Calu3 (cell line): ENCODE measurements around the gene SLC6A20. TPM values are rescaled to one million over a fixed set of nuclear protein-coding genes. Genes with fewer than 3 reads are reported as not detected.

Source experiments
- BruUV-seq: library from RNA; stranded (reverse); fragments of 400-500 nt; replicated peaks from 2 replicates; lab custom pipeline; 2021; lab: Mats Ljungman, UMichigan
- CTCF ChIA-PET: fragments of 300-600 bp; sonication (Branson Sonifier 250); formaldehyde crosslinking; loops from one replicate; lab custom pipeline; 2022; ENCODE audit warnings: antibody characterized with exemption; lab: Charles Lee
- DNase-seq: peaks from one replicate; pipeline ENCODE4 v3.0.0; 2022
- H3K27ac Mint-ChIP-seq: one replicate; pipeline ENCODE4 v1.8.0; 2022; ENCODE audit warnings: mixed read lengths; ENCODE audit not compliant: unreplicated experiment
- H3K27me3 Mint-ChIP-seq: one replicate; pipeline ENCODE4 v1.8.0; 2022; ENCODE audit warnings: mixed read lengths; ENCODE audit not compliant: unreplicated experiment
- H3K36me3 Mint-ChIP-seq: one replicate; pipeline ENCODE4 v1.8.0; 2022; ENCODE audit warnings: mild to moderate bottlenecking, moderate library complexity, mixed read lengths; ENCODE audit not compliant: insufficient read depth, unreplicated experiment
- H3K4me1 Mint-ChIP-seq: one replicate; pipeline ENCODE4 v1.8.0; 2022; ENCODE audit warnings: mild to moderate bottlenecking, low read depth, mixed read lengths; ENCODE audit not compliant: unreplicated experiment
- H3K4me3 Mint-ChIP-seq: one replicate; pipeline ENCODE4 v1.8.0; 2022; ENCODE audit warnings: mild to moderate bottlenecking, low read depth, moderate library complexity, mixed read lengths; ENCODE audit not compliant: unreplicated experiment
- H3K9me3 Mint-ChIP-seq: one replicate; pipeline ENCODE4 v1.8.0; 2022; ENCODE audit warnings: low read depth, mixed read lengths; ENCODE audit not compliant: unreplicated experiment
- CTCF ChIP-seq: fragments of 200-600 bp; IDR thresholded peaks from one replicate; pipeline ENCODE4 v1.8.0; 2022; ENCODE audit warnings: antibody characterized with exemption; ENCODE audit not compliant: unreplicated experiment
- intact Hi-C: fragments of 100-400 bp; cut with micrococcal nuclease; formaldehyde crosslinking; loops from one replicate; pipeline ENCODE4 v1.10.0; 2022; ENCODE audit not compliant: unreplicated experiment
- total RNA-seq: library from RNA; stranded (reverse); gene quantifications from 2 replicates; pipeline ENCODE4 v1.2.3, GENCODE V29; 2022

The SLC6A20 gene
- total RNA-seq, 1 experiment from 2014 or later = 2.1 TPM

- no peaks in the 10 kb centered on the region for H3K9me3 Mint-ChIP-seq
- H3K27ac Mint-ChIP-seq = no peak overlapping the region
- no TSS peak for BruUV-seq
- H3K4me1 Mint-ChIP-seq = peaks cover 31% of the 10 kb centered on the region
- peaks cover 14% of the 10 kb centered on the region for H3K36me3 Mint-ChIP-seq
- H3K27me3 Mint-ChIP-seq = peaks cover 41% of the 10 kb centered on the region
- DNase-seq = no peak
- intact Hi-C loops = no loop called here
- CTCF ChIA-PET = interaction anchor here (0.7 to 1.8 kb wide), 2 partner anchors 35 to 230 kb away, joined by 3 to 5 read pairs; no protein-coding TSS in a partner anchor
- TF ChIP-seq CTCF = no peak
- no peak overlapping the region for H3K4me3 Mint-ChIP-seq
These were observed 1.7 kb upstream of the SLC6A20 start for GRCh38 chr3:45798034-45798433.

- no peaks in the 10 kb centered on the region for H3K9me3 Mint-ChIP-seq
- DNase-seq = no peak
- TF ChIP-seq CTCF = no peak
- BruUV-seq = TSS peak; percentile 53
- peak overlapping the region; percentile 67 for H3K4me3 Mint-ChIP-seq
- peaks cover 31% of the 10 kb centered on the region for H3K4me1 Mint-ChIP-seq
- CTCF ChIA-PET = interaction anchor here (0.6 to 1.8 kb wide), 3 partner anchors 36 to 141 kb away, joined by 4 to 6 read pairs (median 5); no protein-coding TSS in a partner anchor
- no peak overlapping the region for H3K27ac Mint-ChIP-seq
- peaks cover 42% of the 10 kb centered on the region for H3K27me3 Mint-ChIP-seq
- intact Hi-C loops = no loop called here
- peaks cover 14% of the 10 kb centered on the region for H3K36me3 Mint-ChIP-seq
These were observed 734 bp upstream of the SLC6A20 start for GRCh38 chr3:45796902-45797637.

- Mint-ChIP-seq H3K4me1 (peaks cover 29% of the 10 kb centered on the region), H3K36me3 (peaks cover 14% of the 10 kb centered on the region), H3K4me3 (peak overlapping the region; percentile 67), H3K9me3 (no peaks in the 10 kb centered on the region), H3K27me3 (peaks cover 57% of the 10 kb centered on the region), H3K27ac (no peak overlapping the region)
- CTCF ChIA-PET = no interaction called here
- TF ChIP-seq CTCF = no peak
- DNase-seq = no peak
- intact Hi-C loops = no loop called here
- no TSS peak for BruUV-seq
These were observed 841 bp downstream of the SLC6A20 start for GRCh38 chr3:45795509-45795881.

- no TSS peak for BruUV-seq
- TF ChIP-seq CTCF = no peak
- no peak for DNase-seq
- H3K27ac Mint-ChIP-seq = no peak overlapping the region
- H3K9me3 Mint-ChIP-seq = no peaks in the 10 kb centered on the region
- H3K4me1 Mint-ChIP-seq = peaks cover 26% of the 10 kb centered on the region
- peaks cover 14% of the 10 kb centered on the region for H3K36me3 Mint-ChIP-seq
- no peak overlapping the region for H3K4me3 Mint-ChIP-seq
- CTCF ChIA-PET = no interaction called here
- H3K27me3 Mint-ChIP-seq = peaks cover 64% of the 10 kb centered on the region
- intact Hi-C loops = no loop called here
These were observed 1.7 kb downstream of the SLC6A20 start for GRCh38 chr3:45794660-45795059.
